CD8-positive, alpha-beta memory T cell (primary cell): ENCODE results near the gene TENM3. TPM values are rescaled to one million over a fixed set of nuclear protein-coding genes. Genes with fewer than 3 reads are reported as not detected.

Experiments
- CTCF ChIA-PET: fragments of 350-600 bp; sonication (Branson Sonifier 250); formaldehyde crosslinking; loops from one replicate; lab custom pipeline; 2021; ENCODE audit warnings: antibody characterized with exemption; lab: Charles Lee
- POLR2A ChIA-PET: fragments of 350-600 bp; sonication (Branson Sonifier 250); formaldehyde crosslinking; loops from one replicate; lab custom pipeline; 2021; ENCODE audit warnings: antibody characterized with exemption; lab: Charles Lee
- DNase-seq, 5 donors: peaks; one replicate each; pipeline versions ENCODE4 v3.0.0 to v3.0.0-alpha.2; 2020 to 2022; ENCODE audit warnings: mixed read lengths in 1 of 5
- H3K27ac ChIP-seq: one replicate; pipeline ENCODE4 v1.7.0; 2013; ENCODE audit warnings: low read depth, mild to moderate bottlenecking, low read length, moderate library complexity
- H3K27me3 ChIP-seq: 2 replicates; pipeline ENCODE4 v1.7.0; 2013; ENCODE audit warnings: low read length, mild to moderate bottlenecking; ENCODE audit not compliant: insufficient read depth, poor library complexity, severe bottlenecking
- H3K36me3 ChIP-seq: 2 replicates; pipeline ENCODE4 v1.7.0; 2013; ENCODE audit warnings: mild to moderate bottlenecking, low read length, moderate library complexity; ENCODE audit not compliant: insufficient read depth
- H3K4me1 ChIP-seq: 2 replicates; pipeline ENCODE4 v1.7.0; 2013; ENCODE audit warnings: mild to moderate bottlenecking, low read length, moderate library complexity; ENCODE audit not compliant: insufficient read depth
- H3K4me3 ChIP-seq: 2 replicates; pipeline ENCODE4 v1.7.0; 2013; ENCODE audit warnings: mild to moderate bottlenecking, low read length
- H3K9me3 ChIP-seq: 2 replicates; pipeline ENCODE4 v1.7.0; 2013; ENCODE audit warnings: mild to moderate bottlenecking, low read length
- H3K27ac Mint-ChIP-seq, 8 donors: one replicate each; pipeline ENCODE4 v1.8.0; 2020 to 2021; ENCODE audit warnings: mixed read lengths in 8 of 8, mild to moderate bottlenecking in 6 of 8, inconsistent platforms in 3 of 8, moderate library complexity in 3 of 8
- H3K27me3 Mint-ChIP-seq, 2 donors: one replicate each; pipeline ENCODE4 v1.8.0; 2020 to 2021; ENCODE audit warnings: mixed read lengths in 2 of 2, mild to moderate bottlenecking in 1 of 2, moderate library complexity in 1 of 2
- H3K36me3 Mint-ChIP-seq, 3 donors: one replicate each; pipeline ENCODE4 v1.8.0; 2020 to 2021; ENCODE audit warnings: mixed read lengths in 3 of 3, inconsistent platforms in 1 of 3, mild to moderate bottlenecking in 1 of 3
- H3K4me1 Mint-ChIP-seq, 3 donors: one replicate each; pipeline ENCODE4 v1.8.0; 2020 to 2021; ENCODE audit warnings: mixed read lengths in 3 of 3, inconsistent platforms in 1 of 3, mild to moderate bottlenecking in 1 of 3
- H3K4me3 Mint-ChIP-seq, 7 donors: one replicate each; pipeline ENCODE4 v1.8.0; 2020 to 2021; ENCODE audit warnings: mixed read lengths in 7 of 7, mild to moderate bottlenecking in 6 of 7, moderate library complexity in 4 of 7, inconsistent platforms in 2 of 7
- H3K9me3 Mint-ChIP-seq, 5 donors: one replicate each; pipeline ENCODE4 v1.8.0; 2020 to 2022; ENCODE audit warnings: mixed read lengths in 5 of 5, mild to moderate bottlenecking in 3 of 5, moderate library complexity in 2 of 5, inconsistent platforms in 1 of 5
- polyA plus RNA-seq: library from polyadenylated mRNA; unstranded; fragments of 300-500 nt; fragmentation: Illumina TruSeq; gene quantifications from one replicate; pipeline ENCODE4 v1.2.3, GENCODE V29; 2021
- total RNA-seq, 2 experiments: library from RNA; stranded (reverse); gene quantifications; one replicate each; pipeline ENCODE4 v1.2.3, GENCODE V29; 2021

Gene TENM3
- total and polyA plus RNA-seq, 3 experiments from 2014 or later = not detected

GRCh38 chr4:182465979-182466378, 222.8 kb downstream of the TENM3 start:
- H3K27ac Mint-ChIP-seq = no peak overlapping the region
- ChIA-PET POLR2A (no interaction called here), CTCF (no interaction called here)
- no peaks in the 10 kb centered on the region for H3K36me3 ChIP-seq
- no peaks in the 10 kb centered on the region for H3K9me3 ChIP-seq
- peaks cover 0 to 3% (median 0%) of the 10 kb centered on the region in 5 donors for H3K9me3 Mint-ChIP-seq
- H3K4me3 ChIP-seq = no peak overlapping the region
- H3K4me1 Mint-ChIP-seq = no peaks in the 10 kb centered on the region
- H3K4me3 Mint-ChIP-seq = no peak overlapping the region
- no peaks in the 10 kb centered on the region for H3K27me3 ChIP-seq
- DNase-seq = no peak
- no peaks in the 10 kb centered on the region for H3K36me3 Mint-ChIP-seq
- no peak overlapping the region for H3K27ac ChIP-seq
- peaks cover 0 to 16% of the 10 kb centered on the region in 2 donors for H3K27me3 Mint-ChIP-seq
- no peaks in the 10 kb centered on the region for H3K4me1 ChIP-seq

- Histone ChIP-seq H3K4me1 (no peaks in the 10 kb centered on the region), H3K4me3 (no peak overlapping the region), H3K27me3 (no peaks in the 10 kb centered on the region), H3K27ac (no peak overlapping the region), H3K9me3 (no peaks in the 10 kb centered on the region), H3K36me3 (no peaks in the 10 kb centered on the region)
- H3K4me3 Mint-ChIP-seq = no peak overlapping the region
- peaks cover 0 to 2% (median 0%) of the 10 kb centered on the region in 5 donors for H3K9me3 Mint-ChIP-seq
- peaks cover 0 to 11% of the 10 kb centered on the region in 2 donors for H3K27me3 Mint-ChIP-seq
- DNase-seq = no peak
- H3K27ac Mint-ChIP-seq = no peak overlapping the region
- no peaks in the 10 kb centered on the region for H3K4me1 Mint-ChIP-seq
- H3K36me3 Mint-ChIP-seq = no peaks in the 10 kb centered on the region
- POLR2A ChIA-PET = no interaction called here
- CTCF ChIA-PET = interaction anchor here (1.3 to 1.4 kb wide), 2 partner anchors 13 to 455 kb away, joined by 3 read pairs; no protein-coding TSS in a partner anchor
Observed at GRCh38 chr4:182470215-182470614, 227.0 kb downstream of the TENM3 start.

- Histone ChIP-seq H3K4me1 (no peaks in the 10 kb centered on the region), H3K27me3 (no peaks in the 10 kb centered on the region), H3K9me3 (no peaks in the 10 kb centered on the region), H3K27ac (no peak overlapping the region), H3K4me3 (no peak overlapping the region), H3K36me3 (no peaks in the 10 kb centered on the region)
- Mint-ChIP-seq H3K27me3 (peaks cover 2 to 12% of the 10 kb centered on the region in 2 donors), H3K4me3 (no peak overlapping the region), H3K9me3 (peaks cover 0 to 2% (median 0%) of the 10 kb centered on the region in 5 donors), H3K36me3 (no peaks in the 10 kb centered on the region), H3K27ac (no peak overlapping the region), H3K4me1 (no peaks in the 10 kb centered on the region)
- ChIA-PET CTCF (no interaction called here), POLR2A (no interaction called here)
- DNase-seq = no peak
Observed at GRCh38 chr4:182475539-182475938, 232.3 kb downstream of the TENM3 start.

- Mint-ChIP-seq H3K4me3 (no peak overlapping the region), H3K4me1 (no peaks in the 10 kb centered on the region), H3K9me3 (no peaks in the 10 kb centered on the region), H3K27me3 (peaks cover 2 to 13% of the 10 kb centered on the region in 2 donors), H3K36me3 (no peaks in the 10 kb centered on the region), H3K27ac (no peak overlapping the region)
- Histone ChIP-seq H3K4me3 (no peak overlapping the region), H3K4me1 (no peaks in the 10 kb centered on the region), H3K27me3 (no peaks in the 10 kb centered on the region), H3K36me3 (no peaks in the 10 kb centered on the region), H3K27ac (no peak overlapping the region), H3K9me3 (no peaks in the 10 kb centered on the region)
- peak in 2 of 5 donors; percentile 7 to 13 for DNase-seq
- ChIA-PET CTCF (interaction anchor here (2.5 kb wide), 1 partner anchor 447 kb away, joined by 10 read pairs; no protein-coding TSS in a partner anchor), POLR2A (no interaction called here)
Observed at GRCh38 chr4:182478475-182478874, 235.3 kb downstream of the TENM3 start.

DNA sequence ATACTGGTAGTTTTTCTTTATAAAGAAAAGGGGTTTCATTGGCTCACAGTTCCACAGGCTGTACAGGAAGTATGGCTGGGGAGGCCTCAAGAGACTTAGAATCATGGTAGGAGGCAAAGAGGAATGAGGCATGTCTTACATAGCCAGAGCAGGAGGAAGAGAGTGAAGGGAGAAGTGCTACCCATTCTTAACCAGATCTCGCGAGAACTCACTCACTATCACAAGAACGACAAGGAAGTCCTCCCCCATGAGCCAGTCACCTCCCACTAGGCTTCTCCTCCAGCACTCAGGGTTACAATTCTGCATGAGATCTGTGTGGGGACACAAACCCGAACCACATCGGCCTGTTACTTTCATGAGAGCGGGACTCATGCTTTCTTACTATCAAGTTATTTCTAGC, 240.5 kb downstream of the TENM3 start:
- Histone ChIP-seq H3K27ac (no peak overlapping the region), H3K27me3 (no peaks in the 10 kb centered on the region), H3K4me3 (no peak overlapping the region), H3K36me3 (no peaks in the 10 kb centered on the region), H3K4me1 (no peaks in the 10 kb centered on the region), H3K9me3 (no peaks in the 10 kb centered on the region)
- no peaks in the 10 kb centered on the region for H3K4me1 Mint-ChIP-seq
- no peaks in the 10 kb centered on the region for H3K9me3 Mint-ChIP-seq
- DNase-seq = no peak
- ChIA-PET POLR2A (no interaction called here), CTCF (interaction anchor here (1.1 kb wide), 1 partner anchor 13 kb away, joined by 3 read pairs; no protein-coding TSS in a partner anchor)
- no peak overlapping the region for H3K27ac Mint-ChIP-seq
- peaks cover 0 to 12% of the 10 kb centered on the region in 2 donors for H3K27me3 Mint-ChIP-seq
- H3K36me3 Mint-ChIP-seq = no peaks in the 10 kb centered on the region
- no peak overlapping the region for H3K4me3 Mint-ChIP-seq

DNA sequence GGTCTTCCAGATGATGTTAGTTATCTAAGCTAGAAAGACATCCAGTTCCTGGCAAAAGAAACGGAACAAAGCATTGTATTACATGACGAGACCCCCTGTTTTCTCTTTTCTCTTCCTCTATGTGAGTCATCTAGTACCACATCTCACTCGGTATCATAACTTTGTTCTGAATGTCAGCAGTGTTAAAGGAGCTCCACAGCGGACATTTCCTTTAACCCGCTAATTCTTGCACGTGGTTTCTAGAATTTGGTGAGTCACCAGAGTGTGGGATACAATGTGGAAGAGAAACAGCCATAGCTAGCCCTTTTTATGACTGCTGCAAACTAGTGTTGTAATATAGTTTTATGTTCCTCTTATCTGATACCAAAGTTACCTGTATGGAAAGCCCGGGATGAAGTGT, 243.7 kb downstream of the TENM3 start:
- Histone ChIP-seq H3K27me3 (no peaks in the 10 kb centered on the region), H3K4me3 (no peak overlapping the region), H3K4me1 (no peaks in the 10 kb centered on the region), H3K9me3 (no peaks in the 10 kb centered on the region), H3K36me3 (no peaks in the 10 kb centered on the region), H3K27ac (no peak overlapping the region)
- peaks cover 0 to 3% (median 0%) of the 10 kb centered on the region in 3 donors for H3K4me1 Mint-ChIP-seq
- POLR2A ChIA-PET = no interaction called here
- no peak overlapping the region for H3K27ac Mint-ChIP-seq
- H3K36me3 Mint-ChIP-seq = no peaks in the 10 kb centered on the region
- H3K27me3 Mint-ChIP-seq = peaks cover 0 to 25% of the 10 kb centered on the region in 2 donors
- CTCF ChIA-PET = interaction anchor here (1.2 kb wide), 1 partner anchor 10 kb away, joined by 3 read pairs; no protein-coding TSS in a partner anchor
- no peak for DNase-seq
- H3K9me3 Mint-ChIP-seq = no peaks in the 10 kb centered on the region
- H3K4me3 Mint-ChIP-seq = no peak overlapping the region

DNA sequence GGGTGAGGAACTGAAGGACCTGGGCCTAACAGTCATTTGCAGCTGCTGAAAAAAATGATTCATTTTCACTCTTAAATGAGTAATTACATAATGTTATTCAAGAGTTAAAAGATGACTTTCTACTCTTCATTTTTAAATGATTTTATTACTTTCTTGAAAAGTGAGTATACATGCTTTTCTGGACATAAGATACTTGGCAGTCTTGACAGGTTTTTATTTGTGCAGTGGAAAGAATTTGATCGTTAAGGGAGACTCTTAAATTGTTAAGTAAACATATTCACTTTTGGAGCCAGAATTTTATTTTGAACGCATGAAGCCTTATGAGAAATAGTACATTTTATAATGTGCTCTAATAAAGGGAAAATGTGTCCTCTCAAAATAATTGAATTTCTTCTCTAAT, 245.7 kb downstream of the TENM3 start:
- no peak overlapping the region for H3K27ac Mint-ChIP-seq
- H3K4me1 Mint-ChIP-seq = peaks cover 0 to 16% (median 0%) of the 10 kb centered on the region in 3 donors

DNA sequence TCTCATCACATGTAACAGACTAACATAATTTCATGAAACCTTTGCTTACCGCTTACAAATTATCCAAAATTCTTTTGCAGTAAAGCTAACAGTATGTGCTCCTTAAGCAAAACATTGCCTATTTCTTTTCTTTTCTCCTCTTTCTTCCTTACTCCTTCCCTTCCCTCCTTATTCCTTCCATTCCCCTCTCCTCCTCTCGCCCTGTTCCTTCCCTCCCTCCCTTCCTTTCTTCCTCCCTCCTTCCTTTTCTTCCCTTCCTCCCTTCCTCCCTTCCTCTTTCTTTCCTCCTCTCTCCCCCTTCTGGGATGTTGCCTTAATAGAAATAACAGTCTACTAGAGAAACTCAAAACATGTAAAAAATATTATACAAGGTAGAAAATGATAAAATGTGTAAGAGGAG, 246.4 kb downstream of the TENM3 start:
- ChIA-PET CTCF (no interaction called here), POLR2A (no interaction called here)
- peaks cover 0 to 20% of the 10 kb centered on the region in 2 donors for H3K27me3 Mint-ChIP-seq
- H3K27ac Mint-ChIP-seq = no peak overlapping the region
- no peaks in the 10 kb centered on the region for H3K4me1 ChIP-seq
- H3K9me3 ChIP-seq = no peaks in the 10 kb centered on the region
- no peak overlapping the region for H3K4me3 Mint-ChIP-seq
- DNase-seq = no peak
- no peak overlapping the region for H3K27ac ChIP-seq
- H3K36me3 Mint-ChIP-seq = no peaks in the 10 kb centered on the region
- H3K27me3 ChIP-seq = no peaks in the 10 kb centered on the region
- no peak overlapping the region for H3K4me3 ChIP-seq
- no peaks in the 10 kb centered on the region for H3K9me3 Mint-ChIP-seq
- peaks cover 0 to 16% (median 0%) of the 10 kb centered on the region in 3 donors for H3K4me1 Mint-ChIP-seq
- no peaks in the 10 kb centered on the region for H3K36me3 ChIP-seq

More for the DNA sequence above, 245.7 kb downstream of the TENM3 start:
- no peak overlapping the region for H3K4me3 Mint-ChIP-seq
- DNase-seq = no peak
- Histone ChIP-seq H3K4me1 (no peaks in the 10 kb centered on the region), H3K36me3 (no peaks in the 10 kb centered on the region), H3K9me3 (no peaks in the 10 kb centered on the region), H3K27ac (no peak overlapping the region), H3K4me3 (no peak overlapping the region), H3K27me3 (no peaks in the 10 kb centered on the region)
- ChIA-PET POLR2A (no interaction called here), CTCF (no interaction called here)
- H3K9me3 Mint-ChIP-seq = no peaks in the 10 kb centered on the region
- peaks cover 0 to 23% of the 10 kb centered on the region in 2 donors for H3K27me3 Mint-ChIP-seq
- no peaks in the 10 kb centered on the region for H3K36me3 Mint-ChIP-seq
